GM12891 (cell line): Measurements from ENCODE around the gene GNB1L.

Experiments used
- POLR2A ChIP-seq: IDR thresholded peaks from 2 replicates; pipeline ENCODE4 v1.6.1; 2011; ENCODE audit warnings: low read depth, low read length, control low read depth
- POLR2AphosphoS5 ChIP-seq: IDR thresholded peaks from 2 replicates; pipeline ENCODE4 v1.6.1; 2011; ENCODE audit warnings: low read depth, low read length, control low read depth

- TF ChIP-seq POLR2A (no peak), POLR2AphosphoS5 (no peak)
Measured at GRCh38 chr22:19741053-19741452, 113.6 kb downstream of the GNB1L start.
